ENCODE data around the gene CCDC3.

DNA sequence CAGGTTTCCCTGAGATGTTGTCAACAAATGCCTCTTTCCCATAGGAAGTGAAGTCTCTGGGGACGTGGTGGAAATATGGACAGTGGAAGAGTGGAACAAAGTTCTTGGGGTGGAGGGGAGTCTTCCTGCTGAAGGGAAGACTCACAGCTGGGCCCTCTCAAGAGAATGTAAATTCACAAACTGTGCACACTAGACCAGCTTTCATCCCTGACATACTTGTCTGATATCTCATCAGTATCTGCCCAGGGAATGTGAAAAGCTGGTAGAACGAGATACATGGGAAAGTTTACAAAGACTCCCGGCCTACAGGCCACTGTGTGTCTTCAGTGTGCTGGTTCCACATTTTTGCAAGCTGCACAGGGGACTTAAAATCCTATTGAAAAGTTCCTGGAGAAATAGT is 16.7 kb upstream of the CCDC3 start:
- TF ChIP-seq, protein P1, sequence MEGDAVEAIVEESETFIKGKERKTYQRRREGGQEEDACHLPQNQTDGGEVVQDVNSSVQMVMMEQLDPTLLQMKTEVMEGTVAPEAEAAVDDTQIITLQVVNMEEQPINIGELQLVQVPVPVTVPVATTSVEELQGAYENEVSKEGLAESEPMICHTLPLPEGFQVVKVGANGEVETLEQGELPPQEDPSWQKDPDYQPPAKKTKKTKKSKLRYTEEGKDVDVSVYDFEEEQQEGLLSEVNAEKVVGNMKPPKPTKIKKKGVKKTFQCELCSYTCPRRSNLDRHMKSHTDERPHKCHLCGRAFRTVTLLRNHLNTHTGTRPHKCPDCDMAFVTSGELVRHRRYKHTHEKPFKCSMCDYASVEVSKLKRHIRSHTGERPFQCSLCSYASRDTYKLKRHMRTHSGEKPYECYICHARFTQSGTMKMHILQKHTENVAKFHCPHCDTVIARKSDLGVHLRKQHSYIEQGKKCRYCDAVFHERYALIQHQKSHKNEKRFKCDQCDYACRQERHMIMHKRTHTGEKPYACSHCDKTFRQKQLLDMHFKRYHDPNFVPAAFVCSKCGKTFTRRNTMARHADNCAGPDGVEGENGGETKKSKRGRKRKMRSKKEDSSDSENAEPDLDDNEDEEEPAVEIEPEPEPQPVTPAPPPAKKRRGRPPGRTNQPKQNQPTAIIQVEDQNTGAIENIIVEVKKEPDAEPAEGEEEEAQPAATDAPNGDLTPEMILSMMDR (IDR thresholded peaks at IDR 0.05; ENCODE audit: low read length), result no peak
- no peak for TF ChIP-seq EZH2 (IDR thresholded peaks at IDR 0.05; ENCODE audit: borderline replicate concordance, low read length)

All from OCI-LY1 (cell line).